HG02642 (cell line): ENCODE data around the gene BAIAP2L1.
"Not testable (repeated sequence)": the region's sequence is repeated elsewhere in the genome, so short reads cannot be mapped to it uniquely, and the experiment has no call there.

Experiments used
- ATAC-seq: cut with Tn5 transposase; IDR thresholded peaks from one replicate; pipeline ENCODE4 v1.9.1; 2021; ENCODE audit warnings: mild to moderate bottlenecking; ENCODE audit not compliant: unreplicated experiment, poor library complexity

BAIAP2L1 gene

DNA sequence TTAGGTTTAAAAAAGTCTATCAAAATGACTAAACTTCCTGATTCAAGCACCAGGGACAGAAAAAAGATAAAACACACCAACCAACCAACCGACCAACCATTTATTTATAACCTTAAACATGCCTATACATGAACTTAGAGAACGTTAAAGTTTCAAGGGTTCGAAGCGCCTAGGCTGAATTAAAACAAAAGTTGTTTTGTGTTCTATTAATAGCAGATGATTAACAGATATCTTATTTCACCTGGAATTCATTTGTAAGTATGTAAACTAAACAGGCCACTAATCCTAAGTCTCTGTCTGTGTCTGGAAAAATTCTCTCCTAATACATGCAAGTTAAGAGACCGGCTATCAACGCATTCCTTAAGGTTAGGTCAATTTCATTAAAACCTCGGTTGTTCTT lies 1.4 kb downstream of the BAIAP2L1 start:
- ATAC-seq, result no peak

DNA sequence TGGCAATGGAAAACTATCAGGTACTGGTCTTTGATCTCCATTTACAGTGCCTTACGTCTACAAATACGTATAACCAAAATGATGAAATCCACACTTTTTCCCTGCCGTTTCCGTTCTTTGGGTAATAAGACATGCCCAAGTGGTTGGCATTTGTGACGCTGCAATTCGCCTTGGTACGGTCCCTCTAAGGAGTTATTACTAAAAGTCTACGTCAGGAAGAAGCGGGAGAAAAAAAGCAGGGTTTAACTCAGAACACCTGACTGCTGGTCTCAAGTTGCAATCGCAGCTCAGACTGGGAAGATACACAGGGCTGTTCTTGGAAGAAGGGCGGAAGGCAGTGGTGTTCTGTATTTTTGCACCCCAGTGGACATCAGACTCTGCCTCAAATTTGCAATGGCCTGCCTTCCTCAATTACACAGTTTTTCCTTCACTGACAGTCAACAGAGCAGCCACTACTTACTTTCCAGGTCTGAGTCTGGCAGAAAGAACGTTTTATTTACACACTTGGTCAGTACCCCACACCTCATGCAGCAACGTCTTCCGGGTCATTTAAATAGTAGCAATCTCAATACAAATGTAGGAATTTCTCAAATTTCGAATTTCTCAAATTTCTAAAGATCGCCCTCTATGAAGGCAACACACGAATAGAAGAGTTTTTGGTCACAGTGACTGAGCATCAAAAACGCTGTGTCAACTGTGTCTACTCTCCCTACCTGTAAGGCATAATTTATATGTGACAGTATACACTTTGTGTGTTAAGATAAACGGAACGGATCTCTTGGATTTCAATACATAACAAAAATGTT lies 2.1 kb downstream of the BAIAP2L1 start:
- no peak for ATAC-seq

DNA sequence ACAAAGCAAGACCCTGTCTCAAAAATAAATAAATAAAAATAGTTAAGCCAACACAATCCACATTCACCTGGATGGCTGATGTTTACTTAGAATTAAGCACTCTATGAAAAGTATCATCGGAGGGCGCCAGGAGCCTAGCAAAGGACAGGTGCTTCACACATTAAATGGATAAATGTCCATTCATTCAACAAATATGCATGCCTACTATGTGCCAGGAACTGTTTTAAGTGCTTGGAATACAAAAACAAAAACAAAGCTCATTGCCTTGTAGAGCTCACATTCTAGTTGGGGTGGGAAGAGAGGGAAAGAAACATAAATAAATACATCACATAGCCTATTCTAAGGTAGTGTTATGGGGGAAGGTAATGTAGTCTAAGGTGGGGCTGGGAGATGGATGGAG lies 4.1 kb downstream of the BAIAP2L1 start:
- ATAC-seq, result no peak

DNA sequence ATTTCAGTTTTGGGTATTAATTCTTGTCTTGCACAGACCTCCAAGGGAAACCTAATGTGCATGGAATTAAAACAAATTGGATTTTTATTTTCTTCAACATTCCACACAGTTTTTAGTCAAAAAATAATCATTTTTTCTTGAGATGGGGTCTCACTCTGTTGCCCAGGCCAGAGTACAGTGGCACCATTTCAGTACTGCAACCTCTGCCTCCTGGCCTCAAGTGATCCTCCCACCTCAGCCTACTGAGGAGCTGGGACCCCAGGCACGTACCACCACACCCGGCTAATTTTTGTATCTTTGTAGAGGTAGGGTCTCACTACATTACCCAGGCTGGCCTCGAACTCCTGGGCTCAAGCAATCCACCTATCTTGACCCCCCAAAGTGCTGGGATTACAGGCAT lies 4.9 kb downstream of the BAIAP2L1 start:
- no peak for ATAC-seq

DNA sequence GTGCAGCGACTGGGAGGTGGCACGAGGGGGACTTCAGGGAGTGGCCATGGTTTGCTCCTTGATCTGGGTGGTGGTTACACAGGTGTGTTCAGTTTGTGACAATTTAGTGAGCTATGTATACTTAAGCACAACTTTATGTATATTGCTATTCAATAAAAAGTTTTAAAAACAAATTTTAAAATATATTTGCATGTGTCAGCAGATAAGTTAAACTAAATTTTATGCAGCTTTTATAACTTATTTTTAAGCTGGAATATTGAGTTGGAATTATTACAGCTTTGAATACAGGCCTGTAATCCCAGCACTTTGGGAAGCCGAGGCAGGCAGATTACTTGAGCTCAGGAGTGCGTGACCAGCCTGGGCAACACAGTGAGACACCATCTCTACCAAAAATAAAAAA lies 5.4 kb downstream of the BAIAP2L1 start:
- ATAC-seq, result no peak

DNA sequence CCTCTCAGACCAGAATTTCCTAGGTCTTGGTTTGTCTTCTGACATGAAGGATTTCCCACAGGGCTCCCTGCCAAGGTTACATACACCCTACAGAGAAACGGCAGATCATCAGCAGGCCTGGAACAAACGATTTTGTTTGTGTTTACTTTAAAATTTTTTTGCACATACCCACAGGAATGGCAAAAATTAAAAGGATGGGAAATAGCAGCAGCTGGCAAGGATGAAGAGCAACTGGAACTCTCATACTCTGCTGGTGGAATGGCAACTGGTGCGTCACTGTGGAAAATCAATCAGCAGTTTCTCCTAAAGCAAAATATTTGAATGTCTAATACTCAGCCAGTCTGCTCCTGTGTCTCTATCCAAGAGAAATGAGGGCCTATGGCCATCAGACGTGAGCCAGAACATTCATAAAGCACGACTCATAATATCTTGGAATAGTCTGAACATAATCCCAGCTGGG lies 6.5 kb downstream of the BAIAP2L1 start:
- no peak for ATAC-seq

DNA sequence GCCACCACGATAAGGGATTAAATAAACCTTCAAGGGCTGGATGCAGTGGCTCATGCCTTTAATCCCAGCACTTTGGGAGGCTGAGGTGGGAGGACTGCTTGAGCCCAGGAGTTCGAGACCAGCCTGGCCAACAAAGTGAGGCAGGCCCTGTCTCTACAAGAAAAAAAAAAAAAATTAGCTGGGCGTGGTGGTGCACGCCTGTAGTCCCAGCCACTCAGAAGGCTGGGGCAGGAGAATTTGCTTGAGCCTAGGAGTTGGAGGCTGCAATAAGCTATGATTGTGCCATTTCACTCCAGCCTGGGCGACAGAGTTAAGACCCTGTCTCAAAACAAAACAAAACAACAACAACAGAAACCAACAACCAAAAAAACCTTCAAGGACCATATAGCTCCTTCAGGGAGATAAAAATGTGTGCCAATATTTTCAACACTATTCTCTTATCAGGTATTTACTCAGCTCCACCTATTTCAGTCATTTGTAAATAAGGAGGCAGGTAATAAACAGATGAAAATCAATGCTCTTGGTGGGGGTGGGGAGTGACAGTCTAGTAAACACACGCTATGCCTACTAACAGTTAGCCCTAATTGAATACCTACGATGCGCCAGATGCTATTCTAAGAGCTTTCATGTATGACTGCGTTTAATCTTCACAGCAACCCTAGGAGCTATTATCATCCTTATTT lies 13.2 kb downstream of the BAIAP2L1 start:
- ATAC-seq, result no peak

DNA sequence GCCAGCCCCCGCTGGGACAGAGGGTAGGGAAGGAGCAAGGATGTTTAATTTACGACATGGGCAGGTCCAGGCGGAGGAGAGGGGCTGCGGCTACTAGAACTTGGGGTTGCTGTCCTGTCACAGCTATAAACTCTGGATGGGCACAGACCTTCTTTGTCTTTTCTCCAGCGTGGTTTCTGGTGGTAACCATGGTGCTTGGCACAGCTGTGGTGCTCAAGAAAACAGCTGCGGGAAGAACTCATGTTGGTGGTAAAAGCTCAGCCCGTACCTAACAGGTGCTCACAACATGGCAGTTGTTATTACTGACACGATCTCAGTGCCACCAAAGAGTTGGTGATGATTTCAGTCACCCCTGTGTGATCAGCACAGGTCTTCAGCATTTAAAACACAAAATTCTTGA lies 13.8 kb downstream of the BAIAP2L1 start:
- no peak for ATAC-seq

DNA sequence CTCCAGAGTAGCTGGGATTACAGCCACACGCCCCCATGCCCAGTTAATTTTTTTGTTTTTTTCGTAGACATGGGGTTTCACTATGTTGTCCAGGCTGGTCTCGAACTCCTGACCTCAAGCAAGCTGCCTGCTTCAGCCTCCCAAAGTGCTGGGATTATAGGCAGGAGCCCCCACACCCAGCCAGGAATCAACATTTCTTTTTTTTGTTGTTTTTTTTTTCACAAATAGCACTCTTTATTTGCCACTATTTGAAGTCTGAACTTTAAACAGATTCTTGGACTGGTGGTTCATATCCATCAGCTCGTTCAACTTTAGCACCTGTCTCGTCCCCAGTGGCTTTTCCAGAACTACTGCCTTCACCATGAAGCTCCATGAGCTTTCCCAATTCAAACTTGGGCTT lies 15.4 kb downstream of the BAIAP2L1 start:
- not testable (repeated sequence) for ATAC-seq

DNA sequence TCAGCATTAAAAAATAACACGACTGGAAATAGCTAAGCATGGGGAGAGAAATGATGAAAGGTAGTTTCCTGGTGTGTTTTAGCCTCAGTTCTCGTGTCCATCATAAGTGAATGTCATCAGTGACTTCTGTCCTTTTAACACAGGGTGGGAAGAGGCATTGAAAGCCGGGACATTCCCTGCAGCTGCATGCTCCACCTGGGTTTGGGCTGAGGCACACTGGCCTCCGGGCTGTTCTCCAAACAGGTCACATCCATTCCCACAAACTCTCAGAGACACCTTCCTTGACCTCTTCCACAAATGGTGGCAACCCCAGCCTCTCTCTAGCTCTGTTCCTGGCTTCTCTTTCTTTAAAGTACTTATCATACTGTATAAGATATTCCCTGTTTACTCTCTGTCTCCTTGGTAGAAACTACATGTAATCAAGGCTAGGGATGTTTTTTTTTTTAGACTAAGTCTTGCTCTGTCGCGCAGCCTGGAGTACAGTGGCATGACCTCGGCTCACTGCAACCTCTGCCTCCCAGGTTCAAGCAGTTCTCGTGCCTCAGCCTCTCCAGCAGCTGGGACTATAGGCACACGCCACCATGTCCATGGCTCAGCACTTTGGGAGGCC lies 22.6 kb downstream of the BAIAP2L1 start:
- no peak for ATAC-seq

DNA sequence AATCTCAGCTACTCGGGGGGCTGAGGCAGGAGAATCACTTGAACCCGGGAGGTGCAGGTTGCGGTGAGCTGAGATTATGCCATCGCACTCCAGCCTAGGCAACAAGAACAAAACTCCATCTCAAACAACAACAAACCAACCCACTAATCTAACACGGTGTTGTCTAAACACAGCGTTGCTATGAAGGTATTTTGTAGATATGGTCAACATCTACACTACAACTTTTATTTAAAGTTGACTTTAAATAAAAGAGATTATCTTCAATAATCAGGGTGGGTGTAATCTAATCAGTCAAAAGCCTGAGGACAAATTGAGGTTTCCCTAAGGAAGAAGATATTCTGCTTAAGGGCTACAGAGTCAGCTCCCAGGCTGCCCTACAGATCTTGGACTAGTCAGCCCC lies 24.2 kb downstream of the BAIAP2L1 start:
- ATAC-seq, result no peak

DNA sequence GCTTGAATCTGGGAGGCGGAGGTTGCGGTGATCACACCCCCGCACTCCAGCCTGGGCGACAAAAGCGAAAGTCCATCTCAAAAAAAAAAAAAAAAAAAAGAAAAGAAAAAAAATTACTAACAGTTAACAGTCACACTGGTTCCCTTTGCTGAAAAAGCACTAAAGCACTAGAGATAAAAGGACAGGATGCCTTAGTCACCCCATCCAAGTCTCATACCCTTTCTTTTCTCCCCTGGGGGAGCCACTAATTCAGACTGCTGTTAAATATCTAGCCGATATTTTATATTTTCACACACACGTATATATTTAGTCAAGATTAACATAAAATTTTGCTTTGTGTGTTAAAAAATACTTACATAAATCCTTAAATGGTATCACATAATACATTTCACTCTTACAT lies 25.2 kb downstream of the BAIAP2L1 start:
- ATAC-seq, result no peak

DNA sequence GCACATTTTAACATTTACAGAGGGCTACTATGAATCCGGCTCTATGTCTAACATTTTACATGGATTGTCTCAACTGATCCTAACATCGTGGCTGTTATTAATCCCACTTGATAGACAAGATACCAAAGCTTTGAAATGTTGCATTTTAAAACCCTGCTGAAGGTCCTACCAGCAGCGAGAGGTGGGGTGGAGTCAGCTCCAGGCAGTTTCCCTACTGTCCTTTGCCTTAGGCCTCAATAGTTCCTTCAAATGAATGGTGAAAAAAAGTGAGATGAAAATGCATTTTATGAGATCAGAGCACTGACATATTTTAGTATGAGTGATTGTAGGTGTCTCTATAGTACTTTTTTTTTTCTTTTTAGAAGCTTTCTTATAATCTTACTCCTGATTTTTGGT lies 26.6 kb downstream of the BAIAP2L1 start:
- ATAC-seq, result no peak

DNA sequence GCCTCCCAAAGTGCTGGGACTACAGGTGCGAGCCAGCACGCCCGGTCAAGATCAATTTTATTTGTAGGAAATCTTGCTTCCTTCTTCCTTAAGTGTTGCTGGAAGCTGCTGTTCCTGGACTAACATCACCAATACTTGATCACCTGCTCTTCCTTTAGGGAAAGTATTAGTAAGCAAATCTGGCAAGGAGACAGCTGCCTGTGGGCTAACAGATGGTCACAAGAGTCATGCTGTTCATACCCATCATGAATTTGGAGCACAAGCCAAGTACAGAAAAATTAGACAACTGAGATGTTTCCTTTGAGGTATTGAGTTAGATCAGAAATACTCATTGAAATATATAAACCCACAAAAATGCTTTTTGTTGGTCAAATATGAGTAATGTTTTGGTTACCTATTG lies 27.9 kb downstream of the BAIAP2L1 start:
- ATAC-seq, result no peak

DNA sequence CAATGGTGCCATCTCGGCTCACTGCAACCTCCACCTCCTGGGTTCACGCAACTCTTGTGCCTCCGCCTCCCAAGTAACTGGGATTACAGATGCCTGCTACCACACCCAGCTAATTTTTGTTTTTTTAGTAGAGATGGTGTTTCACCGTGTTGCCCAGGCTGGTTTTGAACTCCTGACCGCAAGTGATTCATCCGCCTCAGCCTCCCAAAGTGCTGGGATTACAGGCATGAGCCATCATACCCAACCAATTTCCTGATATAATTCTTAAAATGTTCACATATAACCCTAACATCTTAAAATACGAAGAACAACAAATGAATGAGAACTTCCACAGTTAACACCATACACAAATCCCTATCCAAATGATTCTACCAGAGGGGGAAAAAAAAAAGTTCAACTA lies 31.2 kb downstream of the BAIAP2L1 start:
- no peak for ATAC-seq

DNA sequence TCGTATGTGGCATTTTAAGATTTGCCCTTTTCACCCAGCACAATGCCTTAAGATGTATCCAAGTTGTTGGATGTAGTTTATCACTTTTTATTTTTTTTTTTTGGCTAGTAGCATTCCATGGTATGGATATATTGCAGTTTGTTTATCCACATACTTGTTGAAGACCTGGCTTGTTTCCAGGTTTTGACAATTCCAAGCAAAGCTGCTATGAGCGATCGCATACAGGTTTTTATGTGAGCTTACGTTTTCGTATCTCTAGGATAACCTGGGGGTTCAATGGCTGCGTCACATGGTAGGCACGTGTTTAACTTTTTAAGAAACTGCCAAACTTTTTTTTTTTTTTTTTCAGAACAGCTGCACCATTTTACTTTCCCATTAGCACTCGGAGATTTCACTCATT lies 32.2 kb downstream of the BAIAP2L1 start:
- ATAC-seq, result no peak

DNA sequence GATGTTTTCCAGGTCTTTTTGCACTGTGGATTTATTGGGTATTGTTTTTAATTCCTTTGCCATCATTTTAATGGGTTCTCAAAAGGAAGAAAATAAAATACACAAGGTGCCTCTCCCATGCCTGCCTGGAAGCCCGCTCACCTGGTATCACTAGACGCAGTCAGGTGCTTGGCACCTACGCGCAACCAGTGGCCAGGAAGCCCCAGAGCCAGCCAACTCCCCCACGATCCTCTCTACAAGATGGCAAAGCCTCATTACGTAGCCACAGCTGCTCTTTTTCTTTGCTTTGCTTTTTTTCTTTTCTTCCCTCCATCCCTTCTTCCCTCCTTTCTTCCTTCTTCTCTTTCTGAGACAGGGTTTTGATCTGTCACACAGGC lies 34.3 kb downstream of the BAIAP2L1 start:
- no peak for ATAC-seq

DNA sequence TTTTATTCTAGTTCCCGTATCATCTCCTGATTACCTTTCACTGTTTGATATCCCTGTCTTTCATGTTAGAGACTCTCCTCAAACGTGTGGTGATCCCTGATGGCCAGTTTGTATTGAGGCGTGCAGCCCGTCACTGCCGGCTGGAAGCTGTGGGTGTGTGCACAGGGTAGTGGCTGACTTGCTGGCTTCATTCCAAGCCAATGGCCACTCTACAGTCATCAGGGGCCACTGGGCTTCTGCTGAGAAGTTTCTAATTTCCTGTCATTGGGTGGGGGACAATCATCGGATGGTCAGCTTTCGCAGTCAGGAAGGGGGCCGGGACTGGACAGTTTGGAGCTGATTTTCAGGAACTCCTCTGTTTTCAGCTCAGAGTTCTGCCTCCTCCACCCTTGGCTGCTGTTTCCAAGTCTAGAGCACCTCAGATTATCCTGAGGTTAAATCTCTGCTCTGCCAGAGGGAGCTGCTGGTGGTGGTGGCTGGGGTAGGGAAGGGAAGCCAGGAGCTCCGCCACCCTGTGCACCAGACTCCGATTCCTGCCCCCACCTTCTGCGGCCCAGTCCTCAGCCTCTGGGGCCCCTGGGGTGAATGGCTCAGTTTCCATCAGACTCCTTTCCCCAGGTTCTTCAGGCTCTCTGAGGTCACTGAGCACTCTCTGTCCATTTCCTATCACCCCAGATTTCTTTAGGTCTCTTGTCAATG lies 34.9 kb downstream of the BAIAP2L1 start:
- ATAC-seq, result no peak

DNA sequence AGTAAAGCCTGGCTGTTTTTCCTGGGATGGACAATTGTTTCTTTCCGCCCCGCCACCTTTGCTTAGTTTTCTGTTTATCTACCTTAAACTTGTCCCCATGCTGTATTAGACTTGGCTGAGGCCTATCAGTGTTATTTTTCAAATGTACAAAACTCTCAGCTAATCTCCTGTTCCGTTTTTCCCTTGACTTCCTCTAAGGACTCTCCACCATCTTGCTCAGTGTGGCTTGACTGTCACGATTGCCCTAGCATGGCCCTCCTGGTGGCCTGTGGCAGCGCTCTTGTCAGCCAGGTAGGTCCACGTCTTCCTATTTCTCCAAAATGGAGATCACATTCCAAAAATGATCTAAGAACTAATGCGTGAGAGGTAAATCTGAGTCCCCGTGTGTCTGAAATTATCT lies 36.7 kb downstream of the BAIAP2L1 start:
- ATAC-seq, result no peak

DNA sequence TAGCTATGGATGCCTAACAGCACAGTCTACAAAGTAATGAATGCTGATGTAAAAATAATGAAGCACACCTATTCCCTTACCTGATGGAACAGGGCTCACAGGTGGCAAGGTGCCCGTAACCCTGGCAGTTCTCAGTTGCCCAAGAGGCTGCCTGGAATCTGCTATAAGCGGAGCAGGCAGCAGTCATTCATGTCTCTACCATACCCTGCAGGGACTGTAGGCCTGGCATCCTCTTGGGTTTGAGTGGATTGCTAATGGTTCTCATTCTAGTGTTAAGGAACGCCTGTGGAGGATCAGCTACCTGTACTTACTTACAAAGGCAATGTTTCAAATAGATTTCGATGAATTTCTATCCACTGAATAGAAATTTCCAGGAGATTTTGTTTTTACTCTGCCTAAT lies 38.4 kb downstream of the BAIAP2L1 start:
- ATAC-seq, result no peak
